Tibial nerve (tissue), 4 donors: ENCODE measurements around the gene ZNF770.

Experiments used
- EP300 ChIP-seq, 2 donors: sonication (generic); formaldehyde crosslinking; IDR thresholded peaks; one replicate each; pipeline ENCODE4 v1.6.1; 2017; ENCODE audit warnings: antibody characterized with exemption in 2 of 2, mild to moderate bottlenecking in 1 of 2
- POLR2A ChIP-seq, 2 donors: fragments of 450-650 bp; IDR thresholded peaks; one replicate each; pipeline ENCODE4 v1.6.1; 2017; ENCODE audit warnings: antibody characterized with exemption in 2 of 2, mild to moderate bottlenecking in 2 of 2, moderate library complexity in 2 of 2
- TF ChIP-seq, protein P1 (sequence below), 5 experiments: fragments of 200-600 bp in 3 of 5; fragments of 450-650 bp in 2 of 5; sonication (generic) in 3 of 5; IDR thresholded peaks; one replicate each; pipeline ENCODE4 v1.5.1; 2016 to 2019; ENCODE audit warnings: antibody characterized with exemption in 5 of 5, mild to moderate bottlenecking in 3 of 5, moderate library complexity in 2 of 5

DNA sequence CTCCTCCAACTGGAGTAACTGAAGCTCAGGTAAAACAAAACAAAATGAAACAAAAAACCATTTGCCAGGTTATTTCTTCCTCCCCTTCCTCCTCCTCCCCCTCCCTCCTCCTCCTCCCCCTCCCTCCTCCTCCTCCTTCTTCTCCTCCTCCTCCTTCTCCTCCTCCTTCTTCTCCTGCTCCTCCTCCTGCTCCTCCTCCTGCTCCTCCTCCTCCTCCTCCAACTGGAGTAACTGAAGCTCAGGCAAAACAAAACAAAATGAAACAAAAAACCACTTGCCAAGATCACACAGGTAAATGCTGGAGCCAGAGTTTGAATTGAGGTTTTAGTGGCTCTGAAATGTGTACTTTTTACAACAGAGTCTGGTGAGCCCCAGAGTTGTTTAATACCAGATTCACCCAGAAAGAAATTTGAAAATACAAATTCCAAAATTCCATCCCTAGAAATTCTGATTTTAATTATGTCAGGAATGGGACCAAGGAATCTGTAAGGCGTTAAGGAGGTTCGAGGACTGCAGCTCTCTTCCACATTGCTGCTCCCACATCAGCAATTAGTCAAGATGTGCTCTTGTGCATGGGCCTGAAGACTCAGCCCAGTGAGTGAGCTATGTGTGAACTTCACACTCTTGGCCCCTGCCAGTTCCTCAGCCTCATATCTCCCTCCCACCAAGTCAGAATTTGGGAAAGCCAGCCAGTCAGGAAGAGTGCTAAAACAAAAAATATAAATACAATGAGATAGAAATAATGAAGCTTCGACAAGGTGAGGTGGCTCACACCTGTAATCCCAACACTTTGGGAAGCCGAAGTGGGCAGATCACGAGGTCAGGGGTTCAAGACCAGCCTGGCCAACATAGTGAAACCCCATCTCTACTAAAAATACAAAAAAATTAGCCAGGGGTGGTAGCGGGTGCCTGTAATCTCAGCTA, 31.6 kb upstream of the ZNF770 start:
- TF ChIP-seq, protein P1, sequence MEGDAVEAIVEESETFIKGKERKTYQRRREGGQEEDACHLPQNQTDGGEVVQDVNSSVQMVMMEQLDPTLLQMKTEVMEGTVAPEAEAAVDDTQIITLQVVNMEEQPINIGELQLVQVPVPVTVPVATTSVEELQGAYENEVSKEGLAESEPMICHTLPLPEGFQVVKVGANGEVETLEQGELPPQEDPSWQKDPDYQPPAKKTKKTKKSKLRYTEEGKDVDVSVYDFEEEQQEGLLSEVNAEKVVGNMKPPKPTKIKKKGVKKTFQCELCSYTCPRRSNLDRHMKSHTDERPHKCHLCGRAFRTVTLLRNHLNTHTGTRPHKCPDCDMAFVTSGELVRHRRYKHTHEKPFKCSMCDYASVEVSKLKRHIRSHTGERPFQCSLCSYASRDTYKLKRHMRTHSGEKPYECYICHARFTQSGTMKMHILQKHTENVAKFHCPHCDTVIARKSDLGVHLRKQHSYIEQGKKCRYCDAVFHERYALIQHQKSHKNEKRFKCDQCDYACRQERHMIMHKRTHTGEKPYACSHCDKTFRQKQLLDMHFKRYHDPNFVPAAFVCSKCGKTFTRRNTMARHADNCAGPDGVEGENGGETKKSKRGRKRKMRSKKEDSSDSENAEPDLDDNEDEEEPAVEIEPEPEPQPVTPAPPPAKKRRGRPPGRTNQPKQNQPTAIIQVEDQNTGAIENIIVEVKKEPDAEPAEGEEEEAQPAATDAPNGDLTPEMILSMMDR (IDR thresholded peaks at IDR 0.05), result no peak
- TF ChIP-seq EP300 (IDR thresholded peaks at IDR 0.05), result no peak
- TF ChIP-seq POLR2A (IDR thresholded peaks at IDR 0.05), result no peak
